NCI-H146 treated with DMSO at 0.1 percent for 48 hours (cell line): ENCODE data around the gene TRPC4AP.
"Not testable (repeated sequence)": the region's sequence is repeated elsewhere in the genome, so short reads cannot be mapped to it uniquely, and the experiment has no call there.

ENCODE experiments used
- DNase-seq: peaks from one replicate; lab custom pipeline; 2025; ENCODE audit not compliant: unreplicated experiment; lab: John Stamatoyannopoulos, UW

The TRPC4AP gene

DNA sequence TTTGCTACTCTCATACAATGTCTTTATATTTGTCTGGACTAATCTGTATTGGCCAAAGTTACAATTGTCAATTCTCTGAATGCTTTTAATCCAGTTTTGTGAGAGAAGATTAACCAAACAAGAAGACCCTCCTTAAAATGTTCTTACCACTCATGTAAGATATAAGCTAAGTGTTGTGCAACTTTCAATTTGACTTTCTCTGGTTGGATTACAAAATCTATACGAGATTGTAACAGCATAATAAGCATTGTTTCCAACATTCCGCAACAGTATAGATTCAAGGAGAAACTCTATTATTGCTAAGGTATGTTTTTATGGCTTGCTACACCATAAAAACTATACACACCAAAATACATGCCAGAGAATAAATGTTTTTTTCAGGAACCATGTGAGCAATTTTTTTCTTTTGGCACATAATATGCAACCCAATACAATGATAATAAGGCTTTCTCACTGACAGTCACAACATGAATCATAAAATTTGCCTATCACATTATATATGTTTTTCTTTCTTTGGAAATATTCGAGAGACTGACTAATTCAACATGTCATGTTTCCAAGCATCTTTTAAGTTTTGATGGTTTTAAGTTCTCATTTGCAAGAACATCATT is 12.2 kb upstream of the TRPC4AP start:
- no peak for DNase-seq

DNA sequence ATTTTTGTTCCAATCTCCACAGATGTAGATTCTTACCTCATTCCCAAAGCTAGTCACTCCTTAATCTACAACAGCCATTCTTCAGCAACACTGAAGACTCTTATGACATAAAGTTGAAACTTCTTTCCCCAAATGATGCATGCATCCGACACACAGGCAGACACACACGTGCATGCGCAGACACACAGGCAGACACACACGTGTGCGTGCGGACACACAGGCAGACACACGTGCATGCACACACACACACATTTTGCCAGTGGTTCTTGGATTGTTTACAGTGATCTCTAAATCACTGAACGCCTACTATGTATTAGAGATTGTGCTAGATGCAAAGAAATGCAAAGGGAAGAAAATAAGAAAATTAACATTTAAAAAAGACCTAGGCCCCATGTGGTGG is 9.0 kb upstream of the TRPC4AP start:
- DNase-seq, result no peak

DNA sequence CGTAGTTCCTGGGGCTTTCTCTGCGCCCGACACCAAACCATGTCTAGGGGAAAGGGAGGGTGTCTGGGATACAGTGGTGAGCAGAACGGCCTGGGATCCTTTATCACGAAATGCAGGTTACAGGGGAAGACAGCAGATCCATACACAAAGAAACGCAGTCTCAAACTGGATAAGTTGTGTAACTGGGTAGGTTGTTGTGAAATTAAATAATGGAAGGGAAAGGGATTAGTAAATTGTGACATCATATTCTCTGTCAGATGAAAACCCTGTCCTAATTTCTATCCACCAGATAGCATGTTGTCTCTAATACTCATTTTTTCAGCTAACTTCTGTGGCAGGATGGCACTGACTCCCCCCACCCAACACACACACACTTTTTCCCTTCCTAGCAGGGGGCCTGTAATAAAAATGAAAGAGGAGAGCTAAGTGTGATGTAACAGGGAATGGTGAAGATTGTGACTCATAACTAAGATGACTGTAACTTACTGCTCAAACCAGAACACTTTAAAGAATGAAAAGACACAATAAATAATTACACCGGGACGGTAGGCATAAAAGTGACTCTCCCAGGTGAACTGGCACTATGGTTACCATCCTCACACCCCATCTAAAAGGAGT is 769 bp upstream of the TRPC4AP start:
- DNase-seq, result peak; percentile 60

DNA sequence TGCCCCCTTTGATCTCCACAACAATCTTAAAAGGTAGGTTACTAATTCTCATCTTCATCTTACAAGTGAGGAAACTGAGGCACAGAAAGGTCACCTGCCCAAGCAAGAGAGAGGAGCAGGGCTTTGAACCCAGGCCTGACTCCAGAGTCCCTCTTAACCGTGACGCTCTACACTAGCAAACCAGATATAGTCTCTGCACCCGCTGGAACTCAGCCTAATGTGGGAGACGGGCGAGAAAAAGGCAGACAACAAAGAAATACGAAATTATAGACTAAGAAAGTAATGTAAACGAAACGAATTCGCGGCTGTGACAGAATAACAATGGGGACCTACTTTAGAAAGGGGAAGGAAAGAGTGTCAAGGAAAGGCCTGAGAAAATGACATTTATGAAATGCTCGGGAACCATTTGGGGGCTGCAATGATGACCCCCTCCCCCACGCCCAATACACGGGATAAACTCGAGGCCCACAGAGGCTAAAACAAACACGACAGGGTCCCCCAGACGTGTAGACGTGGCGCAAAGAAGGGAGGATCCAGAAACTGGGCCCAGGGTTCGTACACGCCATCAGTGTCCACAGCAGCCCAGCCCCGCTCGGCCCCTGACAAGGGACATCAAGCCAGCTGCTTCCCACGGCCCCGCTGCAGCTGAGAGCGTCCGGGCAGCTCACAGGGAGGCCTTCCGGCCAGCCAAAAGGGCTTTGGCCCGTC is 637 bp downstream of the TRPC4AP start:
- DNase-seq, result peak; percentile 23

DNA sequence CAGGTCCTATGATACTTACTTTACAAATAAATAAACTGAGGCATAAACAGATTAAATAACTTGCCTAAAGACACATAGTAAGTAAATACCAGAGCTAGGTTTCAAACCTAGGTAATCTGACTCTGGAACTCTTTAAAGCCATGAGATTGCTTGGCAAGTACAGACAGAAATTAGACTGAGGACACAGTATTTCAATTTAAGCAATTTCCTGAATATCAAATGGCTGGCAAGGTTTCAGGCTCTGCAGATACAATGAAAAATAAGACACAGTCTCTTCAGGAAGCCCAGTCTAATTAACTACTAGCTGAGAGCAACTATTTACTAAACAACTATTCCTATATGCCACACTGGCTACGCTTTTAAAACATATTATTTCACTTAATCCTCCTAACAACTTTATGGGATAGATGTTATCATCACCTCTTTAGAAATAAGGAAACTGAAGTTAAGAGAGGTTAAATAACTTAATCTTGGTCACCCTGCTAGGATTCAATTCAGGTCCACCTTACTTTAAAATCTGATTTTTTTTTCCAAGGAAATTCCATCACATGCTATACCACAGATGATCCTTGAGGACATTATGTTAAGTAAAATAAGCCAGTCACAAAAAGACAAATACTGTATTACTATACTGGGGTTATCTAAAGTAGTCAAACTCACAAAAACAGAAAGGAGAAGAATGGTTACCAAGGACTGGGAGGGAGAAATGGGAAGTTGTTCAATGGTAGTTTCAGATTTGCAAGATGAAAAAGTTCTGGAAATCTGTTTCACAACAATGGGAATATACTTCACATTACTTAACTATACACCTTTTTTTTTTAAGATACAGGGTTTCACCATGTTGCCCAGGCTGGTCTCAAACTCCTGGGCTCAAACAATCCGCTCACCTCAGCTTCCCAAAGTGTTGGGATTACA is 4.1 kb downstream of the TRPC4AP start:
- no peak for DNase-seq

DNA sequence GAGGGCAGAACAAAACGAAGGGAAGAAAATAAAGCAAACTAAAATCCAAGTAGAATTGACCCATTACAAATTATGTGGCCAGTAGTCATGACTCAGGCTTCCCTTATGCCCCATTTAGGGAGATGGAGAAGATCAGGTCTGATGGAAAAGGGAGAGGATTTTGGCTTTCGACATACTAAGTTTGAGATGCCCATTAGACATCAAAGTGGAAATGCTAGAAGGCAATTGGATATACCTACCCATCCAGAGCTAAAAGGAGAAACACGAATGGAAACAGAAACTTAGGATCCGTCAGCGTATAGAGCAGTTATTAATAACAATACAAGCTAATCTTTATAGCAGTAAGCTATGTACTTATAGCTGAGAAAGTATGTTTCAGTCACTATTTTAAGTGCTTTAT is 4.8 kb downstream of the TRPC4AP start:
- no peak for DNase-seq

DNA sequence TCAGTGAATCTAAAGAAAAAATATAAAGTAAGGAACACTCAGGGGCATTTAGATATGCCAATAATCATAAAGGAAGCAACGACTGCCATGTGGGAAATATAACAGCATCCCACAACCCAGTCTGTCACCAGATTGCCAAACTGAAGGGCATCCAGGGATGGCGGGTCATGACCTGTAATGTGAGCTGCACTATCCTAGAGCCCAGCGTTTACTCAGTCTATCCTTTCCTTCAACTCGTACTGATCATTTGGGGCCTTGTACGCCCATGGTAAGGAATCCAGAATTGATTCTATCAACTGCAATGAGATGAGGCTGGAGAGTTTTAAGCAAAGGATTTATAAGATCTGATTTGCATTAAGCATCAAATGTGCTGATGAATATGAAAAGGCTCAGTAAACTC is 5.3 kb downstream of the TRPC4AP start:
- DNase-seq, result no peak

DNA sequence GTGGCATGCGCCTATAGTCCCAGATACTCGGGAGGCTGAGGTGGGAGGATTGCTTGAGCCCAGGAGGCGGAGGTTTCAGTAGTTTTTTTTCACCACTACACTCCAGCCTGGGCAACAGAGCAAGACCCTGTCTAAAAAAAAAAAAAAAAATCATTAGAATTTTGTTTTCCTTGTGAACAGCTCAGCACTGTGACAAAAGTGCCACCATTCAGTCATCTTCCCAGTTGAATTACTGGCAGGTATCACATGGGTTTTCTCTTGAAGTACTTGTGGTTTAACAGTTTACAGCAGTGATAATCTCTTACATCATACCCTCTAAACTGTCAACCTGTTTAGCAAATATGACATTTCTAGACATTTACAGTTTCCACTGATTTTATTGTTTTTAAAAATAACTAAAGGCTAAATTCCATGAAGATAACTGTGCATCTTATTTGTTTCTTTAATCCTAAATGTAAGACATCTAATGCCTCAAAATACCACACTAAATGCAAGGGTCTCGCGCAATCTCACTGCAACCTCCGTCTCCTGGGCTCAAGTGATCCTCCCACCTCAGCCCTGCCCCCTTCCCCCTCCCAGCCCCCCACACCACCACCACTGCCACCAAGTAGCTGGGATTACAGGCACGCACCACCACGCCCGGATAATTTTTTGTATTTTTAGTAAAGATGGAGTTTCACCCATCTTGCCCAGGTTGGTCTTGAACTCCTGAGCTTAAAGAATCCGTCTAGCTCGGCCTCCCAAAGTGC is 7.0 kb downstream of the TRPC4AP start:
- DNase-seq, result no peak

GRCh38 chr20:35084998-35085397 is 7.6 kb downstream of the TRPC4AP start:
- no peak for DNase-seq

- DNase-seq, result not testable (repeated sequence)
Measured at GRCh38 chr20:35080348-35080642, 12.3 kb downstream of the TRPC4AP start.

DNA sequence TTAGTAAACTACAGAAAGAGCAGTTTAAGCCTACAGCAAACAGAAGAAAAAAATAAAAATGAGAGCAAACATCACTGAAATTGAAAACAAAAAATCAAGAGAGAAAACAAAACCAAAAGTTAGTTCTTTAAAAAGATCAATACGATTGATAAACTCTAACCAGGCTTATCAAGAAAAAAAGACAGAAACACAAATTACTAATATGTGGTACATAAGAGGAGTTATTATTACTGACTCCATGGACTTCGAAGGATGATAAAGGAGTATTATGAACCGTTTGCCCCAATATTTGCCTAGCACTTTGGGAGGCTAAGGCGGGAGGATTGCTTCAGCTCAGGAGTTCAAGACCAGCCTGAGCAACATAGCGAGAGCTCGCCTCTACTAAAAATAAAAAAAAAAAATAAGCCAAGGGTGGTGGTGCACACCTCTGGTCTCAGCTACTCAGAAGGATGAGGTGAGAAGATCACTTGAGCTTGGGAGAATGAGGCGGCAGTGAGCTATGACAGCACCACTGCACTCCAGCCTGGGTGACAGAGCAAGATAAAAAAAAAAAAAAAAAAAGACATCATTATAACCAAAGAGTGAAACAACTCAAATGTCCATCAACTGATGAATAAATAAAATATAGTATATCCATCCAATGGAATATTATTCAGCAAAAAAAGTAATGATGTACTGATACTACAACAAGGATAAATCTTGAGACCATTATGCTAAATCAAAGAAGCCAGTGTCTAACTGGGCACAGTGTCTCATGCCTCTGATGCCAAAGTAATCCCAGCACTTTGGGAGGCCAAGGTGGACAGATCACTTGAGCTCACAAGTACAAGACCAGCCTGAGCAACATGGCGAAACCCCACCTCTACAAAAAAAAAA is 12.9 kb downstream of the TRPC4AP start:
- no peak for DNase-seq

GRCh38 chr20:35077872-35078271 is 14.7 kb downstream of the TRPC4AP start:
- no peak for DNase-seq

DNA sequence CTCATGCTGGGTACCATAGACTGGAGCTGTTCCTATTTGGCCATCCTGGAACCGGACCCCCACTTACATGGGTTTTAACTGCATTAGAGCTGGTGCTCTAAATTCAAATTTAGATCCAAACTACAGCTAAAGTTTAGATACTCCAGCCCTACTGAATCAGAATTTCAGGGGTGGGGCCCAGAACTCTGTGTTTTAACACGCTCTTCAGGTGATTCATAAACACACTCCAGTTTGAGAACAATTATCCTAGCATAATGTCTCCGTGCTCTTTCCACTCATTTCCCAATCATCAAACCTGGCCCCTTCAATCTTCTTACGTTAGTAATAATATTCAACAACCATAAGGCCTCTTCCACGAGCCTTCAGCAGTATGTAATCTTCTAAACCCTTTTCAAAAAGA is 15.3 kb downstream of the TRPC4AP start:
- DNase-seq, result no peak

DNA sequence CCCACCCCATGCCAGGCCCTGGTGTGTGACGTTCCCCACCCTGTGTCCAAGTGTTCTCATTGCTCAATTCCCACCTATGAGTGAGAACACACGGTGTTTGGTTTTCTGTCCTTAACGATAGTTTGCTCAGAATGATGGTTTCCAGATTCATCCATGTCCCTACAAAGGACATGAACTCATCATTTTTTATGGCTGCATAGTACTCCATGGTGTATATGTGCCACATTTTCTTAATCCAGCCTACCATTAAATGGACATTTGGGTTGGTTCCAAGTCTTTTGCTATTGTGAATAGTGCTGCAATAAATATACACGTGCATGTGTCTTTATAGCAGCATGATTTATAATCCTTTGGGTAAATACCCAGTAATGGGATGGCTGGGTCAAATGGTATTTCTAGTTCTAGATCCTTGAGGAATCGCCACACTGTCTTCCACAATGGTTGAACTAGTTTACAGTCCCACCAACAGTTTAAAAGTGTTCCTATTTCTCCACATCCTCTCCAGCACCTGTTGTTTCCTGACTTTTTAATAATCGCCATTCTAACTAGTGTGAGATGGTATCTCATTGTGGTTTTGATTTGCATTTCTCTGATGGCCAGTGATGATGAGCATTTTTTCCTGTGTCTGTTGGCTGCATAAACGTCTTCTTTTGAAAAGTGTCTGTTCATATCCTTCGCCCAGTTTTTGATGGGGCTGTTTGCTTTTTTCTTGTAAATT is 21.0 kb downstream of the TRPC4AP start:
- not testable (repeated sequence) for DNase-seq

DNA sequence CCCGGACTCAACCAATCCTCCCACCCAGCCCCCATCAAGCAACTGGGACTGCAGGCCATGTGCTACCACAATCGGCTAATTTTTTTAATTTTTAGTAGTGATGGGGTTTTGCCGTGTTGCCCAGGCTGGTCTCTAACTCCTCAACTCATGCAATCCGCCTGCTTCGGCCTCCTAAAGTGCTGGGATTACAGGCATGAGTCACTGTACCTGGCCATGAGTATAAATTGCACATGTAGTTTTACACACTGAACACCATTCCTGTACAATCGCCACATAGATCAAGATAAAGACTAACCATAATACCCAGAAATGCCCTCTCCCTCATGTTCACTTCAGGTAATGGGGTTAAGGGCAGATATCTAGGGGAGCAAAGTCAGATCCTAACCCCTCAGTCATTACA is 26.4 kb downstream of the TRPC4AP start:
- DNase-seq, result no peak

- DNase-seq, result no peak
Measured at GRCh38 chr20:35065181-35065580, 27.4 kb downstream of the TRPC4AP start.

DNA sequence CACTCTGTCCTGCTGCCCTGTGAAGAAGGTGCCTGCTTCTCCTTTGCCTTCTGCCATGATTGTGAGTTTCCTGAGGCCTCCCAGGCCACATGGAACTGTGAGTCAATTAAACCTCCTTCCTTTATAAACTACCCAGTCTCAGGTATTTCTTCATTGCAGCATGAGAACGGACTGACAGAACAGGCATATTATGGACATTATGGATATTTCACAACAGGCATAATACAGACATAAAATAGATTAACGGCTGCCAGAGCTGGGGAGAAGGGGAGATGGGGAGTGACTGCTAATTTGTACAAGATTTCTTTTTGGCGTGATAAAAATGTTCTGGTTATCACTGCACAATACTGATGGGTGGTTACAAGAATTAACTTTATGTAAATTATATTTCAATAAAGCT is 29.4 kb downstream of the TRPC4AP start:
- no peak for DNase-seq

DNA sequence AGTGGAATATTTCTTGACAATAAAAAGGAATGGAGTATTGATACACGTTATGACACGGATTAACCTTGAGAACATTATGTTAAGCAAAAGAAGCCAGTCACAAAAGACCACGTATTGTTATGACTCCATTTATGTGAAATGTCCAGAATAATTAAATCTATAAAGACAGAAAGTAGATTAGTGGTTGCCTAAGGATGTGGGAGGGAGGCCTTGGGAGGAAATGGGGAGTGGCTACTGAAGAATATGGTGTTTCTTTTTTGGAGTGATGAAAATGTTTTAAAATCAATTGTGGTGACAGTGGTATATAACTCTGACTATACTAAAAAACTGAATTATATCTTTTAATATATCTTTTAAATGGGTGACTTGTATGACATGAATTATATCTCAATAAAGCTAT is 30.1 kb downstream of the TRPC4AP start:
- no peak for DNase-seq

GRCh38 chr20:35060168-35060567 is 32.4 kb downstream of the TRPC4AP start:
- DNase-seq, result no peak
